ENCODE results near the gene EIF5B.

DNA sequence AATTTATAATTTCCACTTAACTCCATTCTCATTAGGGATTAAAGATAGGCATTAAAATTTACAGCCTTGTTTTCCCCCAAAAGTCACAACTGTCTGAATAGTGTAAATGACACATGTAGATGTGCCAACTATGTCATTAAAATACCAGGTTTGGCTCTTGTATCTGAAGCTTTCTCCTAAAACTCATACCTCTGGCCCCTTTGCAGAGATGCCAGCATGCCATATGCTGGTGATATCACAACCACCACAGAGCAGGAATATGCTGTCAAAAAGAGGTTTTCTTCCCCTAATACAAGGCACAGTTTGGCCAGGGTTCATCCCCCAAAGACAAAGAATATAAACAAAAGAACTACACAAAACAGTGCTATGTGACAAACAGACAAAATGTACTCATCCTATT, 87.2 kb downstream of the EIF5B start:
- TF ChIP-seq SUZ12 (IDR thresholded peaks at IDR 0.05; ENCODE audit: extremely low read depth, insufficient read depth, insufficient read length) = no peak
- TF ChIP-seq YY1 (IDR thresholded peaks at IDR 0.05; ENCODE audit: insufficient read depth, insufficient read length) = no peak
- TF ChIP-seq ZNF274 (IDR thresholded peaks at IDR 0.05; ENCODE audit: low read depth, low read length) = no peak

Measured in NT2/D1 (cell line).